DND-41 (cell line): ENCODE measurements around the gene CDK9.

Source experiments
- ATAC-seq: fragments of 200-7000 bp; cut with Tn5 transposase; 3 replicates; pipeline ENCODE4 v1.9.1; 2021; ENCODE audit warnings: low read depth; ENCODE audit not compliant: insufficient read depth
- DNase-seq: peaks from one replicate; pipeline ENCODE4 v3.0.0-alpha.2; 2020
- H2AFZ ChIP-seq: 2 replicates; pipeline ENCODE4 v1.6.0; 2012; ENCODE audit warnings: low read depth, low read length
- H3K27ac ChIP-seq: 2 replicates; pipeline ENCODE4 v1.5.1; 2012; ENCODE audit warnings: low read length, inconsistent platforms
- H3K27me3 ChIP-seq: fragments of 200-600 bp; sonication (generic); 2 replicates; pipeline ENCODE4 v1.6.0; 2012; ENCODE audit warnings: low read length, mild to moderate bottlenecking, inconsistent platforms; ENCODE audit not compliant: insufficient read depth, poor library complexity
- H3K36me3 ChIP-seq: 2 replicates; pipeline ENCODE4 v1.5.1; 2012; ENCODE audit warnings: low read length, inconsistent platforms; ENCODE audit not compliant: insufficient read depth
- H3K4me1 ChIP-seq: 2 replicates; pipeline ENCODE4 v1.5.1; 2012; ENCODE audit warnings: mild to moderate bottlenecking, low read length; ENCODE audit not compliant: insufficient read depth
- H3K4me2 ChIP-seq: 2 replicates; pipeline ENCODE4 v1.6.0; 2012; ENCODE audit warnings: mild to moderate bottlenecking, moderate library complexity, low read length, inconsistent platforms; ENCODE audit not compliant: insufficient read depth
- H3K4me3 ChIP-seq, 2 experiments: fragments of 200-600 bp in 1 of 2; shearing (Covaris generic) in 1 of 2; 2 replicates each; pipeline ENCODE4 v1.5.1; 2012 to 2016; ENCODE audit warnings: inconsistent platforms in 2 of 2, low read length in 2 of 2, mild to moderate bottlenecking in 2 of 2, low read depth in 1 of 2, moderate library complexity in 1 of 2
- H3K79me2 ChIP-seq: 2 replicates; pipeline ENCODE4 v1.6.0; 2012; ENCODE audit warnings: low read length, inconsistent platforms; ENCODE audit not compliant: insufficient read depth
- H3K9ac ChIP-seq: 2 replicates; pipeline ENCODE4 v1.6.0; 2012; ENCODE audit warnings: low read depth, mild to moderate bottlenecking, inconsistent platforms, low read length, moderate library complexity
- H3K9me3 ChIP-seq: 2 replicates; pipeline ENCODE4 v1.5.1; 2012; ENCODE audit warnings: low read length, moderate library complexity, mild to moderate bottlenecking, inconsistent platforms; ENCODE audit not compliant: insufficient read depth, severe bottlenecking
- H4K20me1 ChIP-seq: 2 replicates; pipeline ENCODE4 v1.6.0; 2012; ENCODE audit warnings: low read length; ENCODE audit not compliant: insufficient read depth
- EZH2 ChIP-seq: IDR thresholded peaks from 3 replicates; pipeline ENCODE4 v1.6.1; 2012; ENCODE audit warnings: borderline replicate concordance, low read depth, mild to moderate bottlenecking, moderate library complexity, low read length, inconsistent platforms; ENCODE audit not compliant: severe bottlenecking
- TF ChIP-seq, protein P1 (sequence below): IDR thresholded peaks from 2 replicates; pipeline ENCODE4 v1.5.1; 2012; ENCODE audit warnings: borderline replicate concordance, low read length, moderate library complexity, mild to moderate bottlenecking; ENCODE audit not compliant: poor library complexity, severe bottlenecking; ENCODE audit errors: extremely low read depth

Gene CDK9

DNA sequence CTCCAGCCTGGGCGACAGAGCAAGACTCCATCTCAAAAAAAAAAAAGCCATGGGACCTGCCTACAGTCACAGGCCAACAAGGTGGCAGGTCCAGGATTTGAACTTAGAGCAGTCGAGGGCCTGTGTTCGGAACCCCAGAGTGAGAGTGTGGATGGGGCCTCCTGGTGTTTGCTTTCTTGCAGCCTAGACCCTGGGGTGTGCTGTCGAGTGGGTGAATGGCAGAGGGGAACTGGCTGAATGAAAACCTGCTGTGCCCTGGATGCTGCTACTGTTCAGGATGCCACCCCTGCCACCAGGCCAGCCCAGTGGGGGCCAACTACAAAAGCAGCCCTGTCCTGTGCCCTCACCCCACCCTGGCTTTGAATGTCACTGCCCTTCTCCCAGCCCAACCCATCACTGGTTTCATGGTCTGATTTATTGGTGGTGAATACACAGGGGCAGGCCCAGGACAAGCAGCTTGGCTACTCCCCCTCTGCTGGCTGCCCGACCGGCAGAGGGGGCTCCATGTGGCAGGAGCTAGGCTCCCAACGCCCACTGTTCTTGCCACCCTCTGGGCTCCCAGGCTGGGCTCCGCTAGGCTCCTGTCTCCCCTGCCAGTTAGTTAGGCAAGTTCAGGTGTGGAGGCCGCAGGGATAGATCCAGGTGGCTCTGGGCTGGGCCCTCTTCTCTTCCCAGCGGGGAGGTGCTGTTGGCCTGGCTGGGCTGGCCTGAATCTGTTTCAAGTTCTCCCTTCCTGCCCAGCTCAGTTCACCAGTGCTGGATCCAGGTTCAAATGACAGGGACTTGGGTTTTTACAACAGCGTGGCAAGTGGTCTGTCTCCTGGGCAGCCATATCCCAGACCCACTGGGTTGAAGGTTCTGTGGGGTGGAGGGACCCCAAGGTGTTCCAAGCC, 29.0 kb downstream of the CDK9 start:
- no peak overlapping the region for H3K27ac ChIP-seq
- H3K4me3 ChIP-seq = no peak overlapping the region
- no peaks in the 10 kb centered on the region for H3K9me3 ChIP-seq
- DNase-seq (no peak), ATAC-seq (no peak)
- H3K9ac ChIP-seq = no peak overlapping the region
- H2AFZ ChIP-seq = no peak overlapping the region
- no peaks in the 10 kb centered on the region for H3K27me3 ChIP-seq
- H4K20me1 ChIP-seq = peaks cover 7% of the 10 kb centered on the region; the same call in 1 of the 2 replicates
- TF ChIP-seq, protein P1, sequence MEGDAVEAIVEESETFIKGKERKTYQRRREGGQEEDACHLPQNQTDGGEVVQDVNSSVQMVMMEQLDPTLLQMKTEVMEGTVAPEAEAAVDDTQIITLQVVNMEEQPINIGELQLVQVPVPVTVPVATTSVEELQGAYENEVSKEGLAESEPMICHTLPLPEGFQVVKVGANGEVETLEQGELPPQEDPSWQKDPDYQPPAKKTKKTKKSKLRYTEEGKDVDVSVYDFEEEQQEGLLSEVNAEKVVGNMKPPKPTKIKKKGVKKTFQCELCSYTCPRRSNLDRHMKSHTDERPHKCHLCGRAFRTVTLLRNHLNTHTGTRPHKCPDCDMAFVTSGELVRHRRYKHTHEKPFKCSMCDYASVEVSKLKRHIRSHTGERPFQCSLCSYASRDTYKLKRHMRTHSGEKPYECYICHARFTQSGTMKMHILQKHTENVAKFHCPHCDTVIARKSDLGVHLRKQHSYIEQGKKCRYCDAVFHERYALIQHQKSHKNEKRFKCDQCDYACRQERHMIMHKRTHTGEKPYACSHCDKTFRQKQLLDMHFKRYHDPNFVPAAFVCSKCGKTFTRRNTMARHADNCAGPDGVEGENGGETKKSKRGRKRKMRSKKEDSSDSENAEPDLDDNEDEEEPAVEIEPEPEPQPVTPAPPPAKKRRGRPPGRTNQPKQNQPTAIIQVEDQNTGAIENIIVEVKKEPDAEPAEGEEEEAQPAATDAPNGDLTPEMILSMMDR = no peak
- no peak for TF ChIP-seq EZH2
- no peaks in the 10 kb centered on the region for H3K4me1 ChIP-seq
- peaks cover 58% of the 10 kb centered on the region for H3K36me3 ChIP-seq
- H3K4me2 ChIP-seq = no peak overlapping the region
- no peaks in the 10 kb centered on the region for H3K79me2 ChIP-seq

DNA sequence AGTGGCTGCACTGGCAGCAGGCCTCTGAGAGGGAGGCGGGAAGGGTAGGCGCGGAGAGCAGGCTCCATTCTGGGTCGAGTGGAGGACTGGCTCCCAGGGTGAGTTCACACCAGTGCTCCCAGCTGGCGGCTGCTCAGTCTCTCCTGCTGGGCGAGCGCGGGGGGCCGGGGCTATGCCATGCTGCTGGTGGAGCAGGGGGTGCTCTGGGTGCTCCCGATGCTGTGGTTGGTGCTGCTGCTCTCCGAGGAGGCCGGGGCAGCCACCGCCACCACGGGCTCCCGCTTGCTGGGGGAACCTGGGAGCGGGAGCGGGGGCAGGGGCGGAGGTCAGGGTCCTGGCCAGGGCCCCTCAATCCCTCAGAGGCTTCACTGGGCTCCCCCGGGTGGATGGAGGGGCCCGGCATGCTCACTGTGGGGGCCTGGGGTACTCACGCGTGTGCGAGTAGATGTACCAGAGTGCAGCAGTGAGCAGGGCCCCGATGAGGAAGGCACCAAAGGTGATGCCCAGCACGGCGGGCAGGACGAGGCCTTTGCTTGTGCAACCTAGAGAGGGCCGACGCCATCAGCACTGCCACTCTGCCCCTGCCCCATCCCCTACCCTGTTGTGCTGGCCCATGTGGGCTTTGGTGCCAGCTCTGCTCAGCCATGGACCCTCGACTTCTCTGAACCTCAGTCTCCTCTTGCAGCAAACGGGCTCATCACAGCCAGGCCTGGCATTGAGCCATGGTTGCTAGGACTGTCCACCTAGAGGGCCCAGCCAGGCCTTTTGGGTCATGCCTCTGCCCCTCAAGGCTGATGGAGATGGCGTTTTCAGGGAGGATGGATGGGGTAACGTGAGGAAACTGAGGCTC, 29.9 kb downstream of the CDK9 start:
- Histone ChIP-seq H4K20me1 (no peaks in the 10 kb centered on the region; the same call in 1 of the 2 replicates), H3K27ac (no peak overlapping the region), H3K4me2 (no peak overlapping the region), H3K9me3 (no peaks in the 10 kb centered on the region), H3K4me1 (no peaks in the 10 kb centered on the region), H3K4me3 (no peak overlapping the region), H2AFZ (no peak overlapping the region), H3K36me3 (peaks cover 49% of the 10 kb centered on the region), H3K79me2 (no peaks in the 10 kb centered on the region), H3K27me3 (no peaks in the 10 kb centered on the region), H3K9ac (no peak overlapping the region)
- ATAC-seq (no peak), DNase-seq (no peak)
- no peak for TF ChIP-seq EZH2
- TF ChIP-seq, protein P1 = no peak

DNA sequence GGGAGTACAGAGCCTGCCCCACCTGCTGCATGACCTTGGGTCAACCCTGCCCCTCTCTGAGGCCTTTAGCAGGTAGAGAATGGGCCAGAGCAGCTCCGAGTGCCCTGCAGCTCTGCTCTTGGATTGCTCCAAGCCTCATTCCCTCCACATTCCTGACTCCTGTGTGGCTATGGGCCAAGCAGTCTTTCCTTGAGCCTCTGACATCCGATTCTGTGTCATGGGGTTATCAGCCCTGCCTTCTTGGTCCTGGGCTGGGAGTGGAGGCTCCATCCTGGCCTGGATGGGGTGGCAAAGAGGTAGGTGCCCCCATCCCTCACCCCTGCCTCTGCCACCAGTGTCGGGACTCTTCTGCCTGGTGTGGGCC, 30.5 kb downstream of the CDK9 start:
- ATAC-seq (0 out of 3 replicates have a peak, but pooled peaks have one; percentile 3), DNase-seq (no peak)
- Histone ChIP-seq H3K9me3 (no peaks in the 10 kb centered on the region), H3K4me3 (no peak overlapping the region), H3K4me2 (no peak overlapping the region), H3K27ac (no peak overlapping the region), H3K36me3 (peaks cover 47% of the 10 kb centered on the region), H3K9ac (no peak overlapping the region), H3K27me3 (no peaks in the 10 kb centered on the region), H3K79me2 (no peaks in the 10 kb centered on the region), H2AFZ (no peak overlapping the region), H4K20me1 (no peaks in the 10 kb centered on the region; the same call in 1 of the 2 replicates), H3K4me1 (no peaks in the 10 kb centered on the region)
- TF ChIP-seq EZH2 = no peak
- TF ChIP-seq, protein P1 = no peak
